Trophoblast cell (in vitro differentiated cells and primary cell): ENCODE data around the gene YBX2.
A peak's percentile ranks its signal among the peaks of the same experiment; 100 is the strongest.
"Not testable (repeated sequence)": the region's sequence is repeated elsewhere in the genome, so short reads cannot be mapped to it uniquely, and the experiment has no call there.

Experiments
- DNase-seq, 2 donors: peaks; one replicate each; pipeline ENCODE4 v3.0.0-alpha.2; 2016
- H2AFZ ChIP-seq: 2 replicates; pipeline ENCODE4 v1.6.1; 2013; ENCODE audit warnings: low read length, moderate library complexity, mild to moderate bottlenecking; ENCODE audit not compliant: insufficient read depth, poor library complexity
- H2AK5ac ChIP-seq: 2 replicates; pipeline ENCODE4 v1.6.1; 2013; ENCODE audit warnings: mild to moderate bottlenecking, low read length
- H2BK120ac ChIP-seq: 2 replicates; pipeline ENCODE4 v1.6.1; 2013; ENCODE audit warnings: low read length, mild to moderate bottlenecking, moderate library complexity; ENCODE audit not compliant: insufficient read depth, poor library complexity
- H2BK12ac ChIP-seq: 2 replicates; pipeline ENCODE4 v1.6.1; 2013; ENCODE audit warnings: mild to moderate bottlenecking, low read length, moderate library complexity
- H2BK5ac ChIP-seq: 2 replicates; pipeline ENCODE4 v1.6.1; 2013; ENCODE audit warnings: low read length, low read depth, moderate library complexity, mild to moderate bottlenecking; ENCODE audit not compliant: poor library complexity
- H3K14ac ChIP-seq: 2 replicates; pipeline ENCODE4 v1.6.1; 2013; ENCODE audit warnings: mild to moderate bottlenecking, low read length
- H3K18ac ChIP-seq: 2 replicates; pipeline ENCODE4 v1.6.1; 2013; ENCODE audit warnings: mild to moderate bottlenecking, low read length
- H3K23ac ChIP-seq: 2 replicates; pipeline ENCODE4 v1.6.1; 2013; ENCODE audit warnings: low read length
- H3K27ac ChIP-seq: 2 replicates; pipeline ENCODE4 v1.5.1; 2013; ENCODE audit warnings: low read depth, mild to moderate bottlenecking, inconsistent platforms, low read length, moderate library complexity
- H3K27me3 ChIP-seq: 2 replicates; pipeline ENCODE4 v1.6.1; 2013; ENCODE audit warnings: inconsistent platforms, mild to moderate bottlenecking, low read length, moderate library complexity; ENCODE audit not compliant: insufficient read depth
- H3K36me3 ChIP-seq, 2 experiments: 1 replicate in 1 of 2; 2 replicates in 1 of 2; pipeline ENCODE4 v1.6.1; 2013; ENCODE audit warnings: low read length in 2 of 2, mild to moderate bottlenecking in 2 of 2, moderate library complexity in 1 of 2; ENCODE audit not compliant: insufficient read depth in 2 of 2, control insufficient read depth in 1 of 2
- H3K4ac ChIP-seq: 2 replicates; pipeline ENCODE4 v1.6.1; 2013; ENCODE audit warnings: low read depth, mild to moderate bottlenecking, low read length, moderate library complexity
- H3K4me1 ChIP-seq, 2 experiments: 1 replicate in 1 of 2; 2 replicates in 1 of 2; pipeline ENCODE4 v1.6.1; 2013; ENCODE audit warnings: low read length in 2 of 2, mild to moderate bottlenecking in 2 of 2, moderate library complexity in 1 of 2; ENCODE audit not compliant: insufficient read depth in 2 of 2, control insufficient read depth in 1 of 2
- H3K4me2 ChIP-seq: 2 replicates; pipeline ENCODE4 v1.6.1; 2013; ENCODE audit warnings: inconsistent platforms, mild to moderate bottlenecking, low read length, moderate library complexity
- H3K4me3 ChIP-seq: 2 replicates; pipeline ENCODE4 v1.5.1; 2013; ENCODE audit warnings: mild to moderate bottlenecking, low read depth, low read length, inconsistent platforms
- H3K79me1 ChIP-seq: one replicate; pipeline ENCODE4 v1.6.1; 2013; ENCODE audit warnings: low read length
- H3K79me2 ChIP-seq: 2 replicates; pipeline ENCODE4 v1.6.1; 2013; ENCODE audit warnings: low read length, mild to moderate bottlenecking; ENCODE audit not compliant: control insufficient read depth, insufficient read depth, poor library complexity
- H3K9ac ChIP-seq: 2 replicates; pipeline ENCODE4 v1.6.1; 2013; ENCODE audit warnings: mild to moderate bottlenecking, low read length
- H3K9me3 ChIP-seq: 2 replicates; pipeline ENCODE4 v1.6.1; 2013; ENCODE audit warnings: low read depth, mild to moderate bottlenecking, control low read depth, inconsistent platforms, low read length; ENCODE audit not compliant: insufficient read depth
- H4K12ac ChIP-seq: 2 replicates; pipeline ENCODE4 v1.6.1; 2013; ENCODE audit warnings: low read depth, mild to moderate bottlenecking, low read length, moderate library complexity
- H4K8ac ChIP-seq: 2 replicates; pipeline ENCODE4 v1.6.1; 2013; ENCODE audit warnings: low read depth, mild to moderate bottlenecking, low read length, moderate library complexity
- H4K91ac ChIP-seq: one replicate; pipeline ENCODE4 v1.6.1; 2013; ENCODE audit warnings: low read depth, mild to moderate bottlenecking, low read length, moderate library complexity
- WGBS: extraction: QIAGEN DNeasy Blood & Tissue Kit; methylation state at CpG from one replicate; pipeline ENCODE4 v1.1.7; 2013; ENCODE audit warnings: missing lambda C conversion rate; ENCODE audit not compliant: insufficient read length, insufficient coverage; ENCODE audit errors: extremely low coverage; 5-methylcytosine and 5-hydroxymethylcytosine counted together

Gene YBX2

GRCh38 chr17:7332600-7333069, 38.2 kb upstream of the YBX2 start:
- not testable (repeated sequence) for H3K9me3 ChIP-seq, H2BK120ac ChIP-seq, H3K18ac ChIP-seq, H4K12ac ChIP-seq, H3K4me3 ChIP-seq, H4K8ac ChIP-seq, H2AFZ ChIP-seq, H2AK5ac ChIP-seq, H3K79me2 ChIP-seq, H3K36me3 ChIP-seq, H3K27ac ChIP-seq, DNase-seq, H3K9ac ChIP-seq, H3K14ac ChIP-seq, H3K27me3 ChIP-seq, H4K91ac ChIP-seq, H3K23ac ChIP-seq, H2BK5ac ChIP-seq, H3K4me2 ChIP-seq, H2BK12ac ChIP-seq, H3K4me1 ChIP-seq, H3K4ac ChIP-seq
- WGBS, result no CpG with 5 or more reads among the region's 14 CpGs
- peaks cover 11% of the 10 kb centered on the region for H3K79me1 ChIP-seq

DNA sequence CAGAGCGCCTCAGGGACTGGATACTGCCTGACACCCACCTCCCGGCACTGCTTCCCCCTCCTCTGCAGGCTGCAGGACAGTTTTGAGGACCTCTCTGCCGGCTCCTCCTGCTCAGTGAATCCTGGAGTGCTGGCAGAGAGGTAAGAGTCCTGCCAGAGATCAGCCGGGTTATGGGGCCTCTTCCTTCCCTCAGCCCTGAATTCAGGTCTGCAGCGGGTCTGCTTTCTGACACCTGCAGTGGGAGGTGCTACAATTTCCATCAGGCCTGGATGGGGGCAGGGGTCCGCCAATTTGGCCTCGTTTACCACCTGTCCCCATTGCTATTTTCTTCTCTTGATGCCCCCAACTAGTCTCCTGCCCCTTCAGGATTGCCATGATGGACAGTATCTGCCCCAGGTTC, 37.7 kb upstream of the YBX2 start:
- peaks cover 11% of the 10 kb centered on the region for H3K79me1 ChIP-seq

GRCh38 chr17:7330638-7331015, 36.2 kb upstream of the YBX2 start:
- Histone ChIP-seq H3K18ac (peak overlapping the region; percentile 58), H3K4ac (peak overlapping the region; percentile 35), H3K4me1 (peaks cover 4 to 8% of the 10 kb centered on the region in 2 experiments), H3K9ac (peak overlapping the region; percentile 28), H3K36me3 (peaks cover 11 to 15% of the 10 kb centered on the region in 2 experiments), H3K27me3 (no peaks in the 10 kb centered on the region), H2BK12ac (peak overlapping the region; percentile 1), H3K27ac (no peak overlapping the region), H3K79me2 (peaks cover 4% of the 10 kb centered on the region), H3K9me3 (no peaks in the 10 kb centered on the region), H2BK5ac (no peak overlapping the region), H3K79me1 (peaks cover 11% of the 10 kb centered on the region), H2AFZ (peak overlapping the region; percentile 14), H3K14ac (peak overlapping the region; percentile 44), H2BK120ac (peak overlapping the region; percentile 28), H4K8ac (peak overlapping the region; percentile 71), H4K12ac (peak overlapping the region; percentile 88), H3K23ac (no peak overlapping the region), H3K4me3 (peak overlapping the region; percentile 19), H3K4me2 (peak overlapping the region; percentile 85), H2AK5ac (peak overlapping the region; percentile 67), H4K91ac (peak overlapping the region; percentile 81)
- no CpG with 5 or more reads among the region's 13 CpGs for WGBS
- no peak for DNase-seq

More for the DNA sequence above, 37.7 kb upstream of the YBX2 start:
- no peak overlapping the region for H2BK120ac ChIP-seq
- H3K9me3 ChIP-seq, result no peaks in the 10 kb centered on the region
- H2AK5ac ChIP-seq, result no peak overlapping the region
- H3K27me3 ChIP-seq, result no peaks in the 10 kb centered on the region
- no peak overlapping the region for H3K4me2 ChIP-seq
- H3K4ac ChIP-seq, result no peak overlapping the region
- H2BK12ac ChIP-seq, result no peak overlapping the region
- no peak for DNase-seq
- no peak overlapping the region for H3K27ac ChIP-seq
- no peak overlapping the region for H3K9ac ChIP-seq
- H3K4me3 ChIP-seq, result no peak overlapping the region
- no peak overlapping the region for H2AFZ ChIP-seq
- no CpG with 5 or more reads among the region's 7 CpGs for WGBS
- peaks cover 4% of the 10 kb centered on the region for H3K79me2 ChIP-seq
- H3K36me3 ChIP-seq, result peaks cover 0 to under 1% of the 10 kb centered on the region in 2 experiments
- no peak overlapping the region for H3K14ac ChIP-seq
- no peak overlapping the region for H4K12ac ChIP-seq
- no peak overlapping the region for H3K18ac ChIP-seq
- H4K8ac ChIP-seq, result no peak overlapping the region
- H3K23ac ChIP-seq, result no peak overlapping the region
- H4K91ac ChIP-seq, result no peak overlapping the region
- H2BK5ac ChIP-seq, result no peak overlapping the region
- H3K4me1 ChIP-seq, result peaks cover 4 to 8% of the 10 kb centered on the region in 2 experiments

GRCh38 chr17:7329997-7330637, 35.7 kb upstream of the YBX2 start:
- Histone ChIP-seq H3K4me2 (peak overlapping the region; percentile 85), H3K36me3 (peaks cover 15 to 20% of the 10 kb centered on the region in 2 experiments), H3K79me1 (peaks cover 11% of the 10 kb centered on the region), H2BK5ac (no peak overlapping the region), H2AFZ (peak overlapping the region; percentile 77), H3K14ac (peak overlapping the region; percentile 79), H3K4ac (peak overlapping the region; percentile 47), H3K27ac (peak overlapping the region; percentile 31), H3K79me2 (peaks cover 4% of the 10 kb centered on the region), H3K27me3 (no peaks in the 10 kb centered on the region), H3K9me3 (no peaks in the 10 kb centered on the region), H3K18ac (peak overlapping the region; percentile 58), H3K9ac (peak overlapping the region; percentile 73), H4K12ac (peak overlapping the region; percentile 88), H3K4me1 (peaks cover 4 to 8% of the 10 kb centered on the region in 2 experiments), H4K91ac (peak overlapping the region; percentile 81), H2BK12ac (no peak overlapping the region), H3K4me3 (peak overlapping the region; percentile 78), H3K23ac (no peak overlapping the region), H2AK5ac (peak overlapping the region; percentile 67), H2BK120ac (peak overlapping the region; percentile 28), H4K8ac (peak overlapping the region; percentile 81)
- DNase-seq, result peak; percentile 53 to 72
- WGBS, result no CpG with 5 or more reads among the region's 34 CpGs
